ENCODE results near the gene TRIM7.

Gene TRIM7

GRCh38 chr5:181191526-181192336 is 13.3 kb downstream of the TRIM7 start:
- peak; percentile 93 to 94 for DNase-seq

GRCh38 chr5:181190711-181191525 is 14.1 kb downstream of the TRIM7 start:
- DNase-seq: peak; percentile 55 to 63

GRCh38 chr5:181189962-181190710 is 14.9 kb downstream of the TRIM7 start:
- peak; percentile 54 to 60 for DNase-seq

- peak; percentile 66 to 75 for DNase-seq
Measured at GRCh38 chr5:181189363-181189961, 15.5 kb downstream of the TRIM7 start.

- peak; percentile 83 to 88 for DNase-seq
Measured at GRCh38 chr5:181188700-181189362, 16.2 kb downstream of the TRIM7 start.

DNA sequence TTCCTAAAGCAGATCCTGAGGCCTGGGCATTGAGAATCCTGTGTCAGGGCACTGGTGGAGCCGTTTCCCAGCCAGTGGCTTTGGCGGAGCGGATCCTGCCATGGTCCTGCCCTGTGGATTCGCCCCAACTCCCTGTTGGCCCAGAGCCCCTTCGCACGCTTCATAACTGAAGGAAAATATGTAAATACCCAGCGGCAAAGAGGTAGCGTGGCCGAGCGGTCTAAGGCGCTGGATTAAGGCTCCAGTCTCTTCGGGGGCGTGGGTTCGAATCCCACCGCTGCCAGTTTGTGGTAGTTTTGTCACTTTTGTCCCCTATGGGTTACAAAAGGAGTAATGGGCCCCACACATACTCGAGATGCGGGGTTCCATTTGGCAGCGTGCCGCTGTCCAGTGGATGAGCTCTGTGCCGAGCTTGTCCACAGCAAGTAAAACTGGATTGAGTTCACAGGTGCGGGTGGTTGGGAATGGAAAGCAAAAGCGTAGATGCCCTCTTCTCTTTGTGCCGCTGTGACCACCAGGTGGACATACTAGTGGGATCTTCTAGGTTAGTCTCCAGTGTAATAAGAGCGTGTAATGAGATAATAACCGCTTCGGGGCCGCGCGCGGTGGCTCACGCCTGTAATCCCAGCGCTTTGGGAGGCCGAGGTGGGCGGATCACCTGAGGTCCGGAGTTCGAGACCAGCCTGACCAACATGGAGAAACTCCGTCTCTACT is 17.3 kb downstream of the TRIM7 start:
- DNase-seq: peak; percentile 83 to 84

DNA sequence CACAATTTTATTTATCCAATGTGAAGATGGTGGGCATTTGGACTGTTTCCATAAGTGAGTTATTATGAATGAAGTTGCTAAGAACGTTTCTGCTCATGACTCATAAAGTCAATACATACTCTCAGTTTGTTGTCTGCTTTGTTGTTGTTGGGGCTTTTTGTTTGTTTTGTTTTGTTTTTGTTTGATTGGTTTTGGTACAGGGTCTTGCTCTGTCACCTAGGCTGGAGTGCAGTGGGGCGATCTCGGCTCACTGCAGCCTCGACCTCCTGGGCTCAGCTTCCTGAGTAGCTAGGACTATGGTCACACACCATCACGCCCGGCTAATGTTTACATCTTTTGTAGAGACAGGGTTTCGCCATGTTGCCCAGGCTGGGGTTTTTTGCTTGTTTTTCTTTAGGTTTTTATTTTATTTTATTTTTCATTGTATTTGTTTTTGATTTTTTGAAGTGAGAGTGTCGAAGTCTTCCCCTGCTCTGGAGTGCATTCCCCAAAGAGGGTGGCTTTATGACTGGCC is 18.0 kb downstream of the TRIM7 start:
- DNase-seq: no peak

GRCh38 chr5:181186022-181186421 is 19.0 kb downstream of the TRIM7 start:
- no peak for DNase-seq

DNA sequence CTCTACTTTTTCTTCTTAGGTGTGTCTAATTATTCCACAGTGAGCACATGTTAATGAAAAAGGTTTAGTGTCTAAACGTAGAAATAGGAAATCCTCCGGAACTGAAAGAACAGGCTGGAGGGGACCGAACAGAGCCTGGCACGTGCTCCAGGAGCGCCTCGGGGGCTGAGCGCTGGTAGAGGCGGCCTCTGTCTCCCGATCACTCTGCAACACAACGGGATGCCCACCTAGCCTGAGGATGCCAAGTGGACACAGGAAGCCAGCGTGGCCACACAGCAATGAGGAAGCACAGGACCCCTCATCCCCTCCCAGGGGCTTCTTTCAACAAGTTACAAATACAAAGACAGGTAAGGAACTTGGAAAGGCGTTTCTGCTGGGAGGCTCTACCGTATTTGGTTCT is 19.4 kb downstream of the TRIM7 start:
- DNase-seq: no peak

GRCh38 chr5:181184845-181185216 is 20.2 kb downstream of the TRIM7 start:
- DNase-seq: no peak

GRCh38 chr5:181182651-181183050 is 22.3 kb downstream of the TRIM7 start:
- DNase-seq: no peak

- DNase-seq: peak; percentile 59 to 67
Measured at GRCh38 chr5:181181650-181182565, 23.1 kb downstream of the TRIM7 start.

DNA sequence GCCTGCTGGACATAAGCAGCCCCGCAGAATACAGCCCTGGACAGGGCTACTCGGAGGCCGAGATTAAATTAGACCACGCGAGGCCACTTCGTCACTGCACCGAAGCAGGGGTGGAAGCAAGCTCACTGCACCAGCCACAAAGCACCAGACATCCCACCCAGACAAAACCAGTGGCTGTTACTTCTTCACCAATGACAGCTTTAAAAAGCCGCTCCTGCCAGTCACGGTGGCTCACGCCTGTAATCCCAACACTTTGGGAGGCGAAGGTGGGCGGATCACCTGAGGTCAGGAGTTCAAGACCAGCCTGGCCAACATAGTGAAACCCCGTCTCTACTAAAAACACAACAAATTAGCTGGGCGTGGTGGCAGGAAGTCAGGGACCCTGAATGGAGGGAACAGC is 27.4 kb downstream of the TRIM7 start:
- peak in 1 of 2 experiments; percentile 13 for DNase-seq

- no peak for DNase-seq
Measured at GRCh38 chr5:181176254-181176952, 28.6 kb downstream of the TRIM7 start.

DNA sequence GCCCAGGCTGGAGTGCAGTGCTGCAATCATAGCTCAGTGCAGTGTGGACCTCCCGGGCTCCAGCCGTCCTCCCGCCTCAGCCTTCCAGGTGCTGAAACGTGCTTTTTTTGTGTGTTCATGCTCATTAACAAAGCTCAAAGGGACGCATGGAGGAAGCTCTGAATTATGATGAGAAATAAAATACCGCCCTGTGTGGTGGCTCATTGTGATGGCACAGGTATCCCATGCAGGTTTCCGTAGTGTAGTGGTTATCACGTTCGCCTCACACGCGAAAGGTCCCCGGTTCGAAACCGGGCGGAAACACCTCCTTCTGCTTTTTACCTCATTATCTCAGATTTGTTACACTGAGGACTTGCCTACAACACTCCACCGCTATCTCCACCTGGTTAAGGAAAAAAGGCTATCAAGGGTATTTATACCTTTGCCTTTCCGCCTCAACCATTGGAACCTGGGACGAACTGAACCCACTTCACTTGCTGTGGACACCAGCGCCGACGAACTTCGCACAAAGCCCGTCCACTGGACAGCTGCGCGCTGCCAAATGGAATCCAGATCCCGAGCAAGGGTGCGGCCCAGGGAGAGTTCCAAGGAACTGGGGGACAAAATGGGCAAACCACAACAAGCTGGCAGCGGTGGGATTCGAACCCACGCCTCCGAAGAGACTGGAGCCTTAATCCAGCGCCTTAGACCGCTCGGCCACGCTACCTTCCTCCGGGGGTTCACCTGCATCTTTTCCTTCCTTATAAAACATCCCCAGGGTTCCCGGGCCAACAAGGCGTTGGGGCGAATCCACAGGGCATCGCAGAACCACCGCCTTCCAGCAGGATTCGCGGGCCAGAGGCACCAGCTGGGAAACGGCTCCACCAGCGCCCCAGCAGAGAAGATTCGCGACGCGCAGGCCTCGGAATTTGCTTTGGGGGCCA is 31.3 kb downstream of the TRIM7 start:
- peak; percentile 77 to 82 for DNase-seq

DNA sequence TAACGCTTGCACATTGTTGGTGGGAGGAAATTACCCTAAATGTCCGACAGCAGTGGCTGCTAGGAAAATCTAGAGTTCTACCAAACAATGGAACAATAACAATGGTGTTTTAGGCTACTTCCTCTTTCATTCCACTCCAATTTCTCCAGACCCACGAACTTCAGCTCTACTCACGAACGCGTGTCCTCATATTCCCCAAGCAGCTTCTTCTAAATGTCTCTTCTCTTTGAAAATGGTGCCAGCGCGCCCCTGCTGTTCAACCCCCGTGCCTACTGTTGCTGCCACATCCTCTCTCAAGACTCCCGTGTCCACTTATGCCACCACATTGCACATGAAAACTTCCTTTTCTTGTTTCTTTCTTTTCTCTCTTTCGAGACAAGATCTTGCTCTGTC is 32.0 kb downstream of the TRIM7 start:
- DNase-seq: peak; percentile 31 to 49

GRCh38 chr5:181171782-181172181 is 33.2 kb downstream of the TRIM7 start:
- no peak for DNase-seq

GRCh38 chr5:181170996-181171395 is 34.0 kb downstream of the TRIM7 start:
- DNase-seq: no peak

Measured in activated CD4-positive, alpha-beta T cell treated with anti-CD3 and anti-CD28 coated beads, Interleukin-2, amount 50 U/mL, for 48 hours (primary cell).